ENCODE results near the gene ST6GALNAC5.
"Not testable (repeated sequence)": the region's sequence is repeated elsewhere in the genome, so short reads cannot be mapped to it uniquely, and the experiment has no call there.

Gene ST6GALNAC5

GRCh38 chr1:76868154-76868882 is 1.0 kb downstream of the ST6GALNAC5 start:
- no peak for DNase-seq

- DNase-seq = no peak
Observed at GRCh38 chr1:76868916-76869315, 1.6 kb downstream of the ST6GALNAC5 start.

- DNase-seq = no peak
Observed at GRCh38 chr1:76870037-76870436, 2.8 kb downstream of the ST6GALNAC5 start.

GRCh38 chr1:76871355-76871974 is 4.2 kb downstream of the ST6GALNAC5 start:
- no peak for DNase-seq

GRCh38 chr1:76872944-76873343 is 5.7 kb downstream of the ST6GALNAC5 start:
- no peak for DNase-seq

- no peak for DNase-seq
Observed at GRCh38 chr1:76876655-76877395, 9.5 kb downstream of the ST6GALNAC5 start.

- not testable (repeated sequence) for DNase-seq
Observed at GRCh38 chr1:76879014-76879413, 11.7 kb downstream of the ST6GALNAC5 start.

GRCh38 chr1:76881762-76882161 is 14.5 kb downstream of the ST6GALNAC5 start:
- no peak for DNase-seq

- no peak for DNase-seq
Observed at GRCh38 chr1:76891931-76892622, 24.8 kb downstream of the ST6GALNAC5 start.

- no peak for DNase-seq
Observed at GRCh38 chr1:76892675-76893074, 25.4 kb downstream of the ST6GALNAC5 start.

- DNase-seq = peak; percentile 3
Observed at GRCh38 chr1:76901158-76901767, 34.0 kb downstream of the ST6GALNAC5 start.

- no peak for DNase-seq
Observed at GRCh38 chr1:76905876-76906595, 38.8 kb downstream of the ST6GALNAC5 start.

- DNase-seq = no peak
Observed at GRCh38 chr1:76909311-76909710, 42.0 kb downstream of the ST6GALNAC5 start.

- DNase-seq = no peak
Observed at GRCh38 chr1:76919085-76919484, 51.8 kb downstream of the ST6GALNAC5 start.

GRCh38 chr1:76921590-76921989 is 54.3 kb downstream of the ST6GALNAC5 start:
- DNase-seq = no peak

GRCh38 chr1:76925825-76926224 is 58.5 kb downstream of the ST6GALNAC5 start:
- DNase-seq = no peak

GRCh38 chr1:76928522-76928921 is 61.2 kb downstream of the ST6GALNAC5 start:
- DNase-seq = no peak

- no peak for DNase-seq
Observed at GRCh38 chr1:76929136-76929535, 61.9 kb downstream of the ST6GALNAC5 start.

- no peak for DNase-seq
Observed at GRCh38 chr1:76933847-76934815, 66.9 kb downstream of the ST6GALNAC5 start.

- no peak for DNase-seq
Observed at GRCh38 chr1:76938304-76938703, 71.0 kb downstream of the ST6GALNAC5 start.
